Measurements from ENCODE around the gene PRSS36. TPM values are rescaled to one million over a fixed set of nuclear protein-coding genes. Genes with fewer than 3 reads are reported as not detected.
"Not testable (repeated sequence)": the region's sequence is repeated elsewhere in the genome, so short reads cannot be mapped to it uniquely, and the experiment has no call there.

Gene PRSS36
- polyA plus RNA-seq, 1 experiment, result 0.24 TPM

DNA sequence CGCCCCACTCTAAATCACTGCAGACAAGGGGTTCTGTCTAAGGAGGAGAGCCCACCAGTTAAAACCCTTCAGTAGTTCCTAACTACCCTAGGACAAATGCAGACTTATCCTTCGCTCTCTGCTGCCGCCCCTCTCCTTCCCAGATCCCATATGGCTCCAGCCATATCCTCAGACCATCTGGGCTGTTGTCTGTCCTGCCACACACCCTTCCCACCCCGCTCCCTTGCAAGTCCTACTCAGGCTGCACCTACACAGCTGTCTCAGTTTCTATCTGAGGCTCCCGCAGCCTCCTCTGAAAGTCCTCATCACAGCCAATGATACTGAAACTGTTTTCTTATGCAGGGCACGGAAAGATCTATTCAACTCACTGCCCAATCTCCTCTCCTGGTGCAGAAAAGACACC is 42.4 kb downstream of the PRSS36 start:
- Histone ChIP-seq H3K27me3 (ENCODE audit: control insufficient read depth, insufficient read depth, low read length) (no peaks in the 10 kb centered on the region), H3K4me3 (ENCODE audit: low read depth, low read length) (no peak overlapping the region), H3K27ac (ENCODE audit: low read depth, low read length) (no peak overlapping the region), H3K9me3 (ENCODE audit: control insufficient read depth, insufficient read depth, low read length) (no peaks in the 10 kb centered on the region)
- TF ChIP-seq, protein P1, sequence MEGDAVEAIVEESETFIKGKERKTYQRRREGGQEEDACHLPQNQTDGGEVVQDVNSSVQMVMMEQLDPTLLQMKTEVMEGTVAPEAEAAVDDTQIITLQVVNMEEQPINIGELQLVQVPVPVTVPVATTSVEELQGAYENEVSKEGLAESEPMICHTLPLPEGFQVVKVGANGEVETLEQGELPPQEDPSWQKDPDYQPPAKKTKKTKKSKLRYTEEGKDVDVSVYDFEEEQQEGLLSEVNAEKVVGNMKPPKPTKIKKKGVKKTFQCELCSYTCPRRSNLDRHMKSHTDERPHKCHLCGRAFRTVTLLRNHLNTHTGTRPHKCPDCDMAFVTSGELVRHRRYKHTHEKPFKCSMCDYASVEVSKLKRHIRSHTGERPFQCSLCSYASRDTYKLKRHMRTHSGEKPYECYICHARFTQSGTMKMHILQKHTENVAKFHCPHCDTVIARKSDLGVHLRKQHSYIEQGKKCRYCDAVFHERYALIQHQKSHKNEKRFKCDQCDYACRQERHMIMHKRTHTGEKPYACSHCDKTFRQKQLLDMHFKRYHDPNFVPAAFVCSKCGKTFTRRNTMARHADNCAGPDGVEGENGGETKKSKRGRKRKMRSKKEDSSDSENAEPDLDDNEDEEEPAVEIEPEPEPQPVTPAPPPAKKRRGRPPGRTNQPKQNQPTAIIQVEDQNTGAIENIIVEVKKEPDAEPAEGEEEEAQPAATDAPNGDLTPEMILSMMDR (IDR thresholded peaks at IDR 0.05; ENCODE audit: low read depth, low read length), result no peak
- no peak for DNase-seq (ENCODE audit: low read depth, low spot score)
- ChIA-PET POLR2A (interaction anchor here (1.3 kb wide), 1 partner anchor 10 kb away, joined by 3 read pairs; the partner anchor contains the start of gene KAT8), CTCF (interaction anchor here (2.2 kb wide), 1 partner anchor 35 kb away, joined by 6 read pairs; no protein-coding TSS in a partner anchor)

DNA sequence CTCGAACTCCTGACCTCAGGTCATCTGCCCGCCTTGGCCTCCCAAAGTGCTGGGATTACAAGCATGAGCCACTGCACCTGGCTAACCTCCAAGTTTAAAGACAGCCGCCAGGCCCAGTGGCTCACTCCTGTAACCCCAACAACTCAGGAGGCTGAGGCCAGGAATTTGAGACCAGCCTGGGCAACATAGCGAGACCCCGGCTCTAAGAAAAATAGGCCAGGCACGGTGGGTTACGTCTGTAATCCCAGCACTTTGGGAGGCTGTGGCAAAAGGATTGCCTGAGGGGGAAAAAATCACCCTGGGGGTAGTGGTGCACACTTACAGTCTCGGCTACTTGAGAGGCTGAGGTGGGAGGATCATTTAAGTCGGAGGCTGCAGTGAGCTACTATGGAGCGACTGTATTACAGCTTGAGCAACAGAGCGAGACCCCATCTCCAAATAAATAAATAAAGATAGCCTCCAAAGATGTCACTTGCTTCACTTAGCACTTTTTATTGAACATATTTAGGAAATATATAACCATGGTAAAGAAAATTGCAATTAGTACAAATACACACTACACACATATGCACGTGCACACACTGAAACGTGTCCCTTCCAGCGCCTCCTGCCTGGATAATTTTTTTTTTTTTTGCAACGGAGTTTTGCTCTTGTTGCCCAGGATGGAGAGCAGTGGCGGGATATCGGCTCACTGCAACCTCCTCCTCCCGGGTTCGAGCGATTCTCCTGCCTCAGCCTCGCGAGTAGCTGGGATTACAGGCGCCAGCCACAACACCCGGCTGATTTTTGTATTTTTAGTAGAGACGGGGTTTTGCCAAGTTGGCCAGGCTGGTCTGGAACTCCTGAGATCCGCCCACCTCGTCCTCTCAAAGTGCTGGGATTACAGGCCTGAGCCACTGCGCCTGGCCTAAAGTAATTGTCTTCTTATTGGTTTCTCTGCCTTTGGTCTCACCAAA is 43.1 kb downstream of the PRSS36 start:
- H3K27me3 ChIP-seq (ENCODE audit: control insufficient read depth, insufficient read depth, low read length), result no peaks in the 10 kb centered on the region
- no peak overlapping the region for H3K4me3 ChIP-seq (ENCODE audit: low read depth, low read length)
- H3K27ac ChIP-seq (ENCODE audit: low read depth, low read length), result no peak overlapping the region
- ChIA-PET CTCF (interaction anchor here (2.2 kb wide), 1 partner anchor 35 kb away, joined by 6 read pairs; no protein-coding TSS in a partner anchor), POLR2A (interaction anchor here (1.3 kb wide), 1 partner anchor 11 kb away, joined by 3 read pairs; the partner anchor contains the start of gene KAT8)
- TF ChIP-seq, protein P1 (IDR thresholded peaks at IDR 0.05; ENCODE audit: low read depth, low read length), result no peak
- DNase-seq (ENCODE audit: low read depth, low spot score), result no peak
- H3K9me3 ChIP-seq (ENCODE audit: control insufficient read depth, insufficient read depth, low read length), result no peaks in the 10 kb centered on the region

DNA sequence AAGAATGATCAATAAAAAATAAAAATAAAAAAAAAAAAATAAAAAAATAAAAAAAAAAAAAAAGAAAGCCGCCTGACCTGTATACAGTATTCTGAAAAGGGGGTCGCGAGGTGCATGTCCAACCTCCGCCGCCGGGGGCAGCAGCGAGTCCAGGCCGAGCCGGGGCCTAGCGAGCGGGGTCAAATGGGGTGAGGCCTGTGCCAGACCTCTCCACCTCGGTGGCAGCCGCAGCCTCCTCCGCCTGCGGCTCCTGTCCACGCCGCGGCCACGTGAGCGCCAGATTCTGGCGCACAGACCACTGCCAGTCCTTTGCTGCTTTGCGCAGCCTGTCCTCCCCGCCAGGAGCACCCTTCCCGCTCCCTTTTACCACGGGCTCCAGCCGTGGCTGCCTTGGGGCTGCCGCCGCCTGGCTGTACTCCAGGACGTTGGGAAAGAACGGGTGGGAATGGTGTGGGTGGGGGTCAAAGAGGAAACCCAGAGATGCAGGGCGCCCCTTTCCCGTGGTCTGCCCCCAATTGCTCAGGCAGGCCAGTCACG is 44.1 kb downstream of the PRSS36 start:
- CTCF ChIA-PET, result no interaction called here
- H3K9me3 ChIP-seq (ENCODE audit: control insufficient read depth, insufficient read depth, low read length), result no peaks in the 10 kb centered on the region
- no peak overlapping the region for H3K27ac ChIP-seq (ENCODE audit: low read depth, low read length)
- no peak overlapping the region for H3K4me3 ChIP-seq (ENCODE audit: low read depth, low read length)
- POLR2A ChIA-PET, result no interaction called here
- DNase-seq (ENCODE audit: low read depth, low spot score), result no peak
- TF ChIP-seq, protein P1 (IDR thresholded peaks at IDR 0.05; ENCODE audit: low read depth, low read length), result peak; percentile 81
- no peaks in the 10 kb centered on the region for H3K27me3 ChIP-seq (ENCODE audit: control insufficient read depth, insufficient read depth, low read length)

DNA sequence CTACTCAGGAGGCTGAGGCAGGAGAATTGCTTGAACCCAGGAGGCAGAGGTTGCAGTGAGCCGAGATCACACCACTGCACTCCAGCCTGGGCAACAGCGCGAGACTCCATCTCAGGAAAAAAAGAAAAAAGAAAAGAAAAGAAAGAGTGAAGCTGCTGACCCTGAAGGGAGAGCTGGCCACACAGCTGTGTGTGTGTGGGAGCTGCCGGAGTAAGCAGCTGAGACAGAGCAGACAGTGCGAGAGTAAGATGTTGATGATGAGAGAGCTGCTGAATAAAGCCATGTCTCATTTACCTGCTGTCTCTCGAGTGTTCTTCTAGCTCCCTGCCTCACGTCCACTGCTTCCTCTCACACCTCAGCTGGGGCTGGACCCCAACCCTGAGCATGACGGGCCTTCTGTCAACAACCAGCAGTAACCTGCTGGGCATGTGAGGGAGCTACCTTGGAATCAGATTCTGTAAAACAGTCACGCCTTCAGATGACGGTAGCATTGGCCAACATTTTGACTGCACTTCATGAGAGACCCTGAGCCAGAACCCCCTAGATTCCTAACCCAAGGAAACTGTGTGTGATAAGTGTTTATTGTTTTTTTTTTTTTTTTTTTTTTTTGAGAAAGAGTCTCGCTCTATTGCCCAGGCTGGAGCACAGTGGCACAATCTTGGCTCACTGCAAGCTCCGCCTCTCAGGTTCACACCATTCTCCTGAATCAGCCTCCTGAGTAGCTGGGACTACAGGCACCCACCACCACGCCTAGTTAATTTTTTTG is 48.8 kb downstream of the PRSS36 start:
- ChIA-PET CTCF (interaction anchor here (0.6 to 1.3 kb wide), 3 partner anchors 14 to 161 kb away, joined by 3 to 6 read pairs (median 4); no protein-coding TSS in a partner anchor), POLR2A (interaction anchor here (0.6 to 2.2 kb wide), 3 partner anchors 16 to 79 kb away, joined by 3 to 12 read pairs (median 5); partner anchors contain the start of genes FUS and KAT8)
- not testable (repeated sequence) for H3K27ac ChIP-seq (ENCODE audit: low read depth, low read length)

More for the DNA sequence above, 48.8 kb downstream of the PRSS36 start:
- H3K4me3 ChIP-seq (ENCODE audit: low read depth, low read length); H3K9me3 ChIP-seq (ENCODE audit: control insufficient read depth, insufficient read depth, low read length); H3K27me3 ChIP-seq (ENCODE audit: control insufficient read depth, insufficient read depth, low read length); DNase-seq (ENCODE audit: low read depth, low spot score): not testable (repeated sequence)

All from AG04450 (cell line).